GM19035 (cell line): ENCODE data around the gene MAN1C1.
A peak's percentile ranks its signal among the peaks of the same experiment; 100 is the strongest.
"Not testable (repeated sequence)": the region's sequence is repeated elsewhere in the genome, so short reads cannot be mapped to it uniquely, and the experiment has no call there.

ENCODE experiments used
- ATAC-seq: cut with Tn5 transposase; IDR thresholded peaks from one replicate; pipeline ENCODE4 v1.9.1; 2021; ENCODE audit not compliant: unreplicated experiment

MAN1C1 gene

GRCh38 chr1:25583519-25584370 is 32.8 kb upstream of the MAN1C1 start:
- no peak for ATAC-seq

GRCh38 chr1:25586181-25586588 is 30.4 kb upstream of the MAN1C1 start:
- ATAC-seq: no peak

GRCh38 chr1:25587290-25587689 is 29.3 kb upstream of the MAN1C1 start:
- no peak for ATAC-seq

GRCh38 chr1:25588224-25588623 is 28.4 kb upstream of the MAN1C1 start:
- ATAC-seq: not testable (repeated sequence)

- ATAC-seq: not testable (repeated sequence)
Observed at GRCh38 chr1:25588786-25589185, 27.8 kb upstream of the MAN1C1 start.

GRCh38 chr1:25590096-25590824 is 26.3 kb upstream of the MAN1C1 start:
- ATAC-seq: no peak

- no peak for ATAC-seq
Observed at GRCh38 chr1:25593861-25594260, 22.7 kb upstream of the MAN1C1 start.

- no peak for ATAC-seq
Observed at GRCh38 chr1:25594971-25595370, 21.6 kb upstream of the MAN1C1 start.

GRCh38 chr1:25596641-25597040 is 19.9 kb upstream of the MAN1C1 start:
- ATAC-seq: not testable (repeated sequence)

- ATAC-seq: no peak
Observed at GRCh38 chr1:25598879-25599278, 17.7 kb upstream of the MAN1C1 start.

- no peak for ATAC-seq
Observed at GRCh38 chr1:25599969-25600610, 16.5 kb upstream of the MAN1C1 start.

- ATAC-seq: not testable (repeated sequence)
Observed at GRCh38 chr1:25600971-25601699, 15.5 kb upstream of the MAN1C1 start.

GRCh38 chr1:25603779-25604538 is 12.6 kb upstream of the MAN1C1 start:
- not testable (repeated sequence) for ATAC-seq

GRCh38 chr1:25607123-25607522 is 9.5 kb upstream of the MAN1C1 start:
- no peak for ATAC-seq

GRCh38 chr1:25608488-25609178 is 8.0 kb upstream of the MAN1C1 start:
- peak; percentile 76 for ATAC-seq

GRCh38 chr1:25609921-25610320 is 6.7 kb upstream of the MAN1C1 start:
- ATAC-seq: no peak

GRCh38 chr1:25610822-25611630 is 5.6 kb upstream of the MAN1C1 start:
- ATAC-seq: no peak

GRCh38 chr1:25611843-25612242 is 4.7 kb upstream of the MAN1C1 start:
- no peak for ATAC-seq

- no peak for ATAC-seq
Observed at GRCh38 chr1:25612421-25612820, 4.2 kb upstream of the MAN1C1 start.
